ENCODE results near the gene FGFR4. TPM values are rescaled to one million over a fixed set of nuclear protein-coding genes. Genes with fewer than 3 reads are reported as not detected.

Gene FGFR4
- total RNA-seq, 6 experiments from 2014 or later, result 0.14 to 0.53 (median 0.33) TPM; not detected in 1

GRCh38 chr5:177132136-177133095 is 45.7 kb downstream of the FGFR4 start:
- no peaks in the 10 kb centered on the region for H3K9me3 Mint-ChIP-seq
- no peak for DNase-seq
- peaks cover 66% of the 10 kb centered on the region for H3K4me1 Mint-ChIP-seq (ENCODE audit: low read depth)
- no peak for TF ChIP-seq CTCF (IDR thresholded peaks at IDR 0.05)
- H3K27me3 Mint-ChIP-seq (ENCODE audit: insufficient read depth), result peaks cover 2% of the 10 kb centered on the region
- peaks cover 24% of the 10 kb centered on the region for H3K36me3 Mint-ChIP-seq (ENCODE audit: low read depth)
- no peak overlapping the region for H3K4me3 Mint-ChIP-seq
- no peak overlapping the region for H3K27ac Mint-ChIP-seq

- peak; percentile 57 for DNase-seq
- Mint-ChIP-seq H3K27me3 (ENCODE audit: insufficient read depth) (peaks cover 2% of the 10 kb centered on the region), H3K27ac (peak within 1 kb of the TSS; percentile 86), H3K9me3 (no peaks in the 10 kb centered on the region), H3K4me3 (peak within 1 kb of the TSS; percentile 90), H3K4me1 (ENCODE audit: low read depth) (peaks cover 66% of the 10 kb centered on the region), H3K36me3 (ENCODE audit: low read depth) (peaks cover 24% of the 10 kb centered on the region)
- TF ChIP-seq CTCF (IDR thresholded peaks at IDR 0.05), result no peak
These were observed 46.6 kb downstream of the FGFR4 start, which contains the start of gene NSD1 for GRCh38 chr5:177133096-177133852. NSD1 (plus strand) TSS chr5:177133773; CDS start chr5:177135104, 1,331 bp downstream.

- Mint-ChIP-seq H3K4me3 (peak overlapping the region; percentile 90), H3K27me3 (ENCODE audit: insufficient read depth) (no peaks in the 10 kb centered on the region; the same call in 1 of the 2 replicates), H3K9me3 (no peaks in the 10 kb centered on the region), H3K27ac (peak overlapping the region; percentile 86), H3K36me3 (ENCODE audit: low read depth) (peaks cover 24% of the 10 kb centered on the region), H3K4me1 (ENCODE audit: low read depth) (peaks cover 58% of the 10 kb centered on the region)
- no peak for TF ChIP-seq CTCF (IDR thresholded peaks at IDR 0.05)
- DNase-seq, result no peak
These were observed 47.4 kb downstream of the FGFR4 start for GRCh38 chr5:177133853-177134696.

GRCh38 chr5:177134697-177135225 is 48.0 kb downstream of the FGFR4 start:
- Mint-ChIP-seq H3K27me3 (ENCODE audit: insufficient read depth) (no peaks in the 10 kb centered on the region; the same call in 1 of the 2 replicates), H3K4me3 (peak overlapping the region; percentile 90), H3K4me1 (ENCODE audit: low read depth) (peaks cover 56% of the 10 kb centered on the region), H3K9me3 (no peaks in the 10 kb centered on the region), H3K36me3 (ENCODE audit: low read depth) (peaks cover 24% of the 10 kb centered on the region), H3K27ac (peak overlapping the region; percentile 86)
- no peak for TF ChIP-seq CTCF (IDR thresholded peaks at IDR 0.05)
- no peak for DNase-seq

GRCh38 chr5:177140312-177140711 is 53.6 kb downstream of the FGFR4 start:
- no peaks in the 10 kb centered on the region for H3K9me3 Mint-ChIP-seq
- no peaks in the 10 kb centered on the region for H3K27me3 Mint-ChIP-seq (ENCODE audit: insufficient read depth)
- H3K36me3 Mint-ChIP-seq (ENCODE audit: low read depth), result peaks cover 45% of the 10 kb centered on the region
- H3K4me1 Mint-ChIP-seq (ENCODE audit: low read depth), result peaks cover 46% of the 10 kb centered on the region
- no peak overlapping the region for H3K4me3 Mint-ChIP-seq
- no peak for DNase-seq
- peak overlapping the region; percentile 4 for H3K27ac Mint-ChIP-seq
- no peak for TF ChIP-seq CTCF (IDR thresholded peaks at IDR 0.05)
